Measurements from ENCODE around the gene CENPX.

The CENPX gene

DNA sequence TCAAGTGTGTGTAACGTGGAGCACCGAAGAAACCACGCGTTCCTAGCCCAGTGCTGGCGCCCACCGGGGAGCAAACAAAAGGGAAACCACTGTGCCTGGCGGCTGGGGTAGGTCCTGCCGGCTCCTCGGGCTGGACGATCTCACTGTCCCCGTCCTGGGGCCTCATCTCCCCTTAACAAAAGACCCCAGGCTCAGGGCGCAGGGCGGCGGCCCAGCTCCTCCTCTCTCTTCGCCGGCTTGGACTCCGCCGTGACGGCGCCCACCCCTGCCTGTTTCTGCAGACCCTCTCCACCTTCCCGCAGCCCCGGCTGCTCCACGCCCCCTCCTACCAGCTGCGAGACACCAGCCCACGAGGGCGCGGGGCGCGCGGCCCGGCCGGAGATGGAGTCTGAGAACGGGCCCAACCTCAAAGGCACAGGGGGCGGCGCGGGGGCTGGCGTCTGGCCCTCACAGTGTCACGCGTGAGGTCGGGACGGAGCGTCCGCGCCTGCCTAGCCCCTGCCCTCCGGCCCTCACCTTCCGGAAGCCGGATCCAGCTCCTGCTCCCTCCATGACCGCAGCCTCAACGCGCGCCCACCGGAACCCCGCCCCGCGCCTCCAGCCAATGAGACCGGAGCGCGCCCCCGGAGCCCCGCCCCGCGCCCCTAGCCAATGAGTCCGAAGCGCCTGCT lies at the start of gene CENPX:
Gene CENPX (minus strand): TSS at position 569 of the 671 bp plus-strand sequence. CDS start 17 bp downstream, at position 552.
- no peak for DNase-seq (ENCODE audit: extremely low read depth in 1 of 2, low read depth in 1 of 2)

DNA sequence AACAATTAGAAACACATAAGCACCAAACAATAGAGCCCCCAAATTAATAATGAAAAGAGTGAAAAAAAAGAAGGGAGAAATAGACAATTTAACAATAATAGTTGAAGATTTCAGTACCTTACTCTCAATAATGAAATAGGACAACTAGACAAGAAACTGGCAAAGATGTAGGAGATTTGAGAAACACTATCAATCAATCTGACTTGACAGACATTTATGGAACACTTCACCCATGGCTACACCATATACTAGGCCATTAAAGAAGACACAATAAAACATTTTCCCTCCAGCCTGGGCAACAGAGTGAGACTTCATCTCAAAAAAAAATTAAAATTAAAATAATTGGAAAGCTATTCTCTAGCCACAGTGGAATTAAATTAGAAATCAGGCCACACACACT lies 47.9 kb upstream of the CENPX start:
- no peak for DNase-seq (ENCODE audit: extremely low read depth in 1 of 2, low read depth in 1 of 2)

DNA sequence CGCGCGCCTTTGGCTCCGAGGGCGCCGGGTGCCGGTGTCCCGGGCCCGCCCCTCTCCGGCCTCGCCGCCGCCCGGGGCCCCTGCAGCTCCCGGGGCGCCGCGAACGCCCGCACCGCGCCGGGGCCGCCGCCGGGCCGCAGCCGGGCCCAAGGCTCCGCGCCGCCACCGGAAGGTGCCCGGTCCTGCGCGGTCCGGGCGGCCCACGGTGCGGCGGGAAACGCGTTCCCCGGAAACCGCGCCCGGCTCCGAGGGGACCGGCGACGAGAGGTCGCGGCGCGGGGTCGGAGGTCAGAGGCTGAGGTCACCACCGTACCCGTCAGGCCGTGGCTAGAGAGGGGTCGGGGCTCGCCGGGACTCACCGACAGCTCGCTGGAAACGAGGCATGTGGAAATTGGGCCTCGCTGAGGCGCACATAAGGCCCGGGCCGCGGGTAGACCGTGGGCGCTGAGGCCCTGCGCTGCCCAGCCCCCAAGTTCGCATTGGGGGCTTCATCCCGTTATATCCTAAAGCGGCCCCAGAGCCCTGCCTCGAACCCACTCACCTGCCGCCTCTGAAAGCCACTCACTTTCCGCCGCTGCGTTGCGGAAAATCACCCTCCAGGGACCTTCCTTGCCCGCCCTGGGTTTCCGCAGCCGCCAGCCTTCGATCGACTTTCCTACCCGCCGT lies 43.1 kb upstream of the CENPX start, which contains the start of gene DUS1L:
Gene DUS1L (minus strand): TSS at position 167 of the 666 bp plus-strand sequence. CDS start 745 bp downstream, outside the sequence.
- peak in 1 of 2 donors; percentile 64 for DNase-seq (ENCODE audit: extremely low read depth in 1 of 2, low read depth in 1 of 2)

DNA sequence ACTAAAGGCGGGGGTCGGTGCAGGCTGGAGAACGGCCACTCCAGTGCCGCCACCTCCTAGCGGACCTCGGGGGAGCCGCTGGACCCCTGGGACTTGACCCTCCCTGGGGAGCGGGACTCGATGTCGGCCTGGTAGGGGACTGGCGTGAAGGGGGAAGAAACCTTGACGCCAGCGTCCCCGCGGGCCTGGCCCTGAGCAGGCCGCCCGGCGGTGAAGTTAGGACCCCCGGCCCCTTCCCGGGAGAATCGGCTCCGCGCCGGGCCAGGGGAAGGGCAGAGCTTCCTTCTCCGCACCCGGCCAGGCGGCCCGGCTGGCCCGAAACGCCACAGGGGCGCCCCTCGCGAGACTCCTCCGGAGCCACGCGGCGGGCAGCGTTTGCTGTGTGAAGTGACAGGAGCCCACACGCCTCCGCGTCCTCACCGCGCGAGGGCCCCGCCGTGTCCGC lies 42.5 kb upstream of the CENPX start:
- DNase-seq (ENCODE audit: extremely low read depth in 1 of 2, low read depth in 1 of 2) = no peak

DNA sequence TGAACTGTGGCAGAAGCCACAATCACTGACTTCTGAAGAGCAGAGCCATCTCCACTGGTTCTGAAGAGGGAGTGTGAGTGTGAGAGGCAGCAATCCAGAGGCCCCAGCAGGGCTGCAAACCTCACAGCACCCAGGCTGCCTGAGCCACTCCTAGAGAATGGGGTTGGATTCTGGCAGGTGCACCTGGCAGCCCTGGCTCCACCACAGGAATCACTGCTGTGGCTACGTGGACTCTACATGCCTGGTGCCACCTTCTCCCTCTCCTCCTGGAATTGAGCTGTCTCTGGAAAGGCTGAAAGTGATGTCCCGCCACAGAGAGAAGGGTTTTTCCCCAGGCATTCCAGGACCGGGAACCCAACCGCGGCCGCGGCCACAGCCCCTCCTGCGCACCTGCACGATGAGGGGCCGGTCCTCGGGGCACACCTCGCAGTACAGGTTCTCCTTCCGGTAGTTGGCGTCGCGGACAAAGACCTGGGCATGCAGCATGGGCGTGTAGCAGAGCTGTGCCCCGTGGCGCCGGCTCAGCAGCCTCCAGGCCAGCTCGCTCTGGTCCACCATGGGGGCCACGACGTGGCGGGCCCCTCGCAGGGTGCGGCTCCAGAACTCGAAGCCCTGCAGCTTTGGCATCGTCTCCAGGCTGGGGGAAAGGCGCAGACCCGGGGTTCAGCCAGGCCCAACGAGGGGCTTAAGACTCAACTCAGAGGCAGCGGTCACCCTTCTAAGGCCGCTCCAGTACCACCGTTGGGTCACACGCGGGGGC lies 41.9 kb upstream of the CENPX start:
- DNase-seq (ENCODE audit: extremely low read depth in 1 of 2, low read depth in 1 of 2) = no peak

DNA sequence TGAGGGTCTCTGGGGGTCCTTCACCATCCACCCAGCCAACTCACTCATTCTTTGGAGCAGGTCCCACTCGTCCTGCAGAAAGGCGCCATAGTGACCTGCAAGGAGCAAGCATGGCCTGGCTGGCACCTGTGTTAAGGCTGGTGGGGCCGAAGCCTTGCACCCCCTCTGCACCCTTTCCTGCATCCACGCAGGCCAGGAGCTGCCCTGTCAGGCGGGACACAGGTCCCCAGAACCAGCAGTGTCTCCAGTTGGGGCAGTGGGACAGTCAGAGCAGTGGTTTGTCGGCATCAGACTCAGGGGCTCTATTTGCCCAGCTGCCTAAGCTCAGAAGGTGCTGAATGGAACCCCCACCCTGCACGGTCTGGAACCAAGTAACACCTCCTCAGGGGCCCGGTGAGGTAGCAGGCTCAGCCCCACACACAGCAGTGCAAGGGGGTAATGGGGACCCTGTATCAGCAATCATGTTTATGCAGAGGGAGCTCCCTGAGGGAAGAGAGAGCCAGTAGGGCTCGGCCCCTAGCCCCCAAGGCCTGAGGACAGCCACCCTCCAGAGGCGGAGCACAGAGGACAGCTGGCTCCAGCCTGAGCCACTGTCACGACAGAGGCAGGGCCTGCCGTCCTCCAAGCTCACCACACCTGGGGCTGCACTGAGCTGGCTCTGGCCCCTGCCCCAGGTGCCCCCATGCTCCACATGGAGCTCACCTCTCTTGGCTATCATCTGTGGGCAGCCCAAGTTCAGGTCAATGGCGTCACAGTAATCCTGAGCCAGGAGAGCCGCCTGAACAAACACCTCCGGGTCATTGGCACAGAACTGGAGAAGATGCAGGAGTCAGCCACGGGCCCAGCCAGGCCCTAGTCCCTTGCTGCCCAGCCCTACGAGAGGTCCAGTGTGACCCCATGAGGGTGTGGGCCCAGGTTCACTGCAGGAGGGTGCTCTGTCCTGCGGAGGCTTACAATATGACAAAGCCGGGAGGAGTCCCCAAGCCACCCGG lies 41.0 kb upstream of the CENPX start:
- no peak for DNase-seq (ENCODE audit: extremely low read depth in 1 of 2, low read depth in 1 of 2)

DNA sequence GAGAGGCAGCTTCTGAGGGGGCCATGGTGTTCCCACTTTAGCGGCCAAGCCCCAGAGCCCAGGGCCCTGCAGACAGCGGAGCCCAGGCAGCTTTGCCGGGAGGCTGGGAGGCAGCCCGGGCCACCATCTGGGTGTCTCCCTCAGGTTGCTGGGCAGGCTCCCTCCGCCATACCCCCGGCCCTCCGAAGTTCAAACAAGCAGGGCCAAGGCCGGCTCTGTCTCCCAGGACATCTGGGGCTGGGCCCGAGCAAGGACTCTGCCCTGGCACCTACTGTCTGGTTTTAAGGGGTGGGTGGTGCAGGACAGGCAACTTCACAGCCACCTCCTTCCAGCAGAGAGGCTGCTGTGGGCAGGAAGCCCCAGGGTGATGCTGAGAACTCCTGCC lies 40.3 kb upstream of the CENPX start:
- no peak for DNase-seq (ENCODE audit: extremely low read depth in 1 of 2, low read depth in 1 of 2)

DNA sequence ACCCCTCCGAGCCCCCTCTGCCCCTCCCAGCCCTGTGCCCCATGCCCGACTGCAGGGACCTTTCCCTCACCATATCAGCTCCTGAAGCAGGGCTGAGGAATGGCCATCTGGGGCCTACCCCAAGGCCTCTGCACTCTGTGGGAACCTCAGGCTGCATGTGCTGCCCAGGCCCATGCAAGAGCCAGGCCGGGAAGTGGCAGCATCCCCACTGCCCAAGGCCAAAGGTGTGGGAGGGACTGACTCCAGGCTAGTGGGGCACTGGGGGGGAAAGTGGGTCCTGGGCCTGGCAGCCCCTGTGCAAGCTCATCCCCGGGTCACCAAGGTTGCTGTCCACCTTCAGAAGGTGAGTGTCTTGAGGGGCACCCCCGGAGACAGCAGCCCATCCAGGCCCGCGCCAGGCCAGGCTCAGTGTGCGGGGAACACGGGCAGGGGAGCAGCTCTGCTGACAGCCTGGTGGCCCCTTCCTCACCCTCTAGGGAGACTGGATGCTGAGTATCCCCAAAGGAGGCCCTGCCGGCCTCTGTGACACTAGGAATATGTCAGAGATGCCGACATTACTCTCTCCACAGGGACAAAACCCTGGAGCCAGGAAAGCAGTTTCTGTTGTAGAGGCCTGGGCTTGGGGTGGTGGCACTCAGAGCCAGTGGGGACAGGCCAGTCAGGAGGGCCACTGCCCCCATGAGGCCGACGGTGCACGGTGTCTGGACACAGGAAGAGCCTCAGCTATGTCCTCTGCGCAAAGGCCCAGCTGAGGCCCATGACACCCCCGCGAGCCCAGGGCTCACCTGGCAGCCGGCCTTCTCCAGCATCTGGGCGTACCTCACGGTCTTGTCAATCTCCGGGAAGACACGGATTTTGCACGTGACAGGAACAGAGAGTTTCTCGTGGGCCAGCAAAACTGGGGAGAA lies 39.7 kb upstream of the CENPX start:
- no peak for DNase-seq (ENCODE audit: extremely low read depth in 1 of 2, low read depth in 1 of 2)

DNA sequence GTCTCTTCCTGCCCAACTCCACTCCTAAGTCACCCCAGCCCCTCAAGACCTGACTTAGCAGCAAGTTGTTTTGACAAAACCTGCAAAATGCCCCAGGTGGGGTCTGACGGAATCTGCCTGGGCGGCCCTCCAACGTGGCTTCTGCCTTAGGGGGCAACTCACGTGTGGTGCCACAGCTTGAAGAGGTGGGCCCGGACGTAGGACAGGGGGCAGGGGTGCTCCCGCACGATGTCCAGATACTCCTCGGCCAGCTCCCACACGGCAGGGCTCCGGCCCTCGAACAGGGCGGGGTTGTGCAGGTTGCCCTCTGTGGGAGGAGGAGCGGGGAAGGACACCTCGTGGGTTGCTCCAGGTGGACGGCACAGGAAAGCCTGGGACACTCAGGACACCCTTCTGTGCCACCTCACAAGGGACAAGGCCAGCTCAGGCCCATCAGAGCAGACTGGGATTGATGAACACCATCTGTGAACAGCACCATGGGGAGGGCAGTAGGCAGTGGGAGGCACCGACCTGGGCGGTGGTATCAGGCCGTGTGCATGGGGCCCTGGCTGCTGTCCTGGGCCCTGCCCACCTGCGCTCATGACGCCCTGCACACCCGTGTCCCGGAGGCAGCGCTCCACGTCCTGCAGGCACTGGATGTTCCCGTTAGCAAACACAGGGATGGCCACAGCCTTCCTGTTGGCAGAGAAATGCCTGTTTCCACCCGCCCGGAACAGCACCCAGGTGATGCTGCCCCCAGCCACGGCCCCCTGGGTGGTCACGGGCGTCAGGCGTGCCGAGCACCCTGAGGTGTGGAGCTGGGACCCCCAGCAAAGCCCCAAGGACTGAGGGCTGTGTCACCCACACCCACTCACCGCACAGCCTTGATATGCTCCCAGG lies 38.6 kb upstream of the CENPX start:
- DNase-seq (ENCODE audit: extremely low read depth in 1 of 2, low read depth in 1 of 2) = no peak

DNA sequence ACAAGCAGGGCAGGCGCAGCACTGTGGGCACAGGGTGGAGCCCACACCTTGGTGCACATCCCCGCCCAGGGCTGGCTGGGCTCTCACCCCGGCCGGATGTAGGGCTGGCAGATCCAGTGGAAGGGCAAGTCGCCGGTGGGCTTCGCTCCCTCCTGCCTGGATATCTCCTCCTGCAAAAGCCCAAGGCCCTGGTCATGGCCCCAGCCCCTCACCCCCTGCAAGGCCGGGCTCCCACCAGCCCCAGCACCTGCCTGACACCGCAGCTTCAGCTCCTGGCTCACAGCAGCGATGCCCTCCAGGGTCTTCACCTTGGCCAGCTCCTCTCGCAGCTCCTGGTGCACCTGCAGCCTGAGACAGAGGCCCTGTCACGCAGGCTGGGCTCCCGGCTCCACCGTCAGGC lies 37.9 kb upstream of the CENPX start:
- DNase-seq (ENCODE audit: extremely low read depth in 1 of 2, low read depth in 1 of 2) = no peak

DNA sequence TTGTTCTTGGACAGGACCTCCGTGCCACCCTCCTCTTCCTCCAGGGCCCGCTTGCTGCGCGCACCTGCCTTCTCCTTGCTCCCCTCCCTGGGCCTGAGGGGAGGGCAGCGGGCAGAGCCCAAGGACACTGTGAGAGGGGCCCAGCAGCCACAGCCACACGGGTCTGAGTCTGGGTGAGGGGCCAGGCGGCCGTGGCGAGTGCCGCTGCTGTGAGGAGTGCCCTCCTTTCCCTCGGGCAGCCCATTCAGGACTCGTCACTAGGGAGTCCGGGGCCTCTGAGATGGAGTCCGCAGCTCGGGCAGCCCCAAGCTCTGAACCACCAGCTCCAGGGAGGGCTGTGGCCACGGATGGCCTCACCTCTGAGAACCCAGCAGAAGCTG lies 37.3 kb upstream of the CENPX start:
- no peak for DNase-seq (ENCODE audit: extremely low read depth in 1 of 2, low read depth in 1 of 2)

DNA sequence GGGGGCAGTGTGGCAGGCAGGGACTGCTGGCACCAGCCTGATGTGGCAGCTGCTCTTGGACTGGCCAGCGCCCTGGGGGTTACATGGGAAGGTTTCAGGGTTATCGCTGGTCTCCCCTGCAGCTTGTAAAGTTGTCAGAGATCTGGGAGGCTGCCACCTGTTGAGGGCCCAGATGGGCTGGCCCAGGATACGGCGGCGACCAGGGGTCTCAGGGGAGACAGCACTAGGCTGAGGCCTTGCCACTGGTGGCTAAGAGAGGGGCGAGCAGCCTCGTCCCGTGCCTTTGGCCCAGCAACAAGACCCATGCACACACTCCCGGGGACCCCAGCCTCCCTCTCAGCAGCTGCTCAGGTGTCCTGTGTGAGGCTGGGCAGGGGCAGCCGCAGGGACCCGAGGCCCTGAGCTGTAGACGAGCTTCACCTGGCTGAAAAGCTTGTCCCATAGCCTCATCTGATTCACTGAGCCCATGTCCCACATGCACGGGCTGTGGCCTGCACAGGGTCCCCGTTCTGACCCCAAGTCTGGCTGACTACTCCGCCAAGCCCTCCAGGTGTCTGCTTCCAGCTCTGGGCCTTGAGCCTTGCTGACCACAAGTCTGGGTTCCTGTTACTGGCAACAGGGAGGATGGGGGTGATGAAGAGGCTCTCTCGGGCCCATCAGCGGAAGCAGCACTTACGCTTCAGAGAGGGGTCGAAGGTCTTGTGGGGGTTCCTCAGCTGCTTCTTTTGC lies 36.8 kb upstream of the CENPX start:
- DNase-seq (ENCODE audit: extremely low read depth in 1 of 2, low read depth in 1 of 2) = no peak

DNA sequence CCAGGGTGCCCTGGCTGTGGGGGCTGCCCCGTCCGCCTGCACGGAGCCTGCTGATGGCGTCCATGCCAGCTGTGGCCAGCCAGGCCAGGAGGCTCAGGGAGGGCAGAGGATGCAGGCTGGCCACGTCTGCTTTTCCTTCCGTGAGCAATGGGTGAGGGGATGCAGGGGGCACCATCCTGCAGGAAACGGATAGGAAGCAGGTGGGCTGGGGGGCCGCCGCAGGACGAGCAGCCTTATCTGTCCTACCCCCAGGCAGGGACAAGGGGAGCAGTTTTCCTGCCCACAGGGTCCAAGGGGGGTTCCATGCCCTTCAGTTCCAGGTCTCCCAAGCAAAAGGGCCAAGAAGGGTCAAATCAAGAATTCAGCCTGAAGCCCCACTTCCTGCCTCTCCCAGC lies 36.2 kb upstream of the CENPX start:
- no peak for DNase-seq (ENCODE audit: extremely low read depth in 1 of 2, low read depth in 1 of 2)

DNA sequence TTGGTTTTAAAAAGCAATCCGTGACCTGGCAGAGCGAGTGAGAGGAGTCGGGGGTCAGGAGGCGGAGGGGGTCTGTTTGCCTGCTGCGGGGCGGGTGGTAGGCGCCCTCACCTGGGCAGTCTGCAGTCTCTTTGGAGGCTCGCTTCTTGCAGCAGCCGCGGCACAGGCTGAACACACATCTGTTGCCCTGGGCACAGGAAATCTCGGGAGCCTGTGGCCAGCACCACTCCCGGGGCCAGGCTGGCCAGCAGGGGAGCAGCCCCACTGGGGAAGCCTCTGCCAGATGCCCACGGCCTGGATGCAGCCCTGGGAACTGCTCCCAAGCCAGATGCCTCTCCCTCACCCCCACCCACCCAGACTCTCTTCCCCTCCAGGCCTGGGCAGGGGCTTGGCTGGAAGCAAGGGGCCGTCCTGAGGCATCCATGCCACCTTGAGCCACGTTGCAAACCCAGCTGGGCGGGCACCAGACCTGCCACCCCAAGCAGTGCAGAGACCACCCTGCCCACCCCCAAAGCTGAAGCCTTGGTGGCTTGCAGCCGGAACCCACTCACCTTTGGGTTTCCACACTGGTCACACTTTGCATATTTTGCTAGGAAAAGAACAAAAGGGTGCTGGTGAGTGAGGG lies 35.7 kb upstream of the CENPX start:
- no peak for DNase-seq (ENCODE audit: extremely low read depth in 1 of 2, low read depth in 1 of 2)

DNA sequence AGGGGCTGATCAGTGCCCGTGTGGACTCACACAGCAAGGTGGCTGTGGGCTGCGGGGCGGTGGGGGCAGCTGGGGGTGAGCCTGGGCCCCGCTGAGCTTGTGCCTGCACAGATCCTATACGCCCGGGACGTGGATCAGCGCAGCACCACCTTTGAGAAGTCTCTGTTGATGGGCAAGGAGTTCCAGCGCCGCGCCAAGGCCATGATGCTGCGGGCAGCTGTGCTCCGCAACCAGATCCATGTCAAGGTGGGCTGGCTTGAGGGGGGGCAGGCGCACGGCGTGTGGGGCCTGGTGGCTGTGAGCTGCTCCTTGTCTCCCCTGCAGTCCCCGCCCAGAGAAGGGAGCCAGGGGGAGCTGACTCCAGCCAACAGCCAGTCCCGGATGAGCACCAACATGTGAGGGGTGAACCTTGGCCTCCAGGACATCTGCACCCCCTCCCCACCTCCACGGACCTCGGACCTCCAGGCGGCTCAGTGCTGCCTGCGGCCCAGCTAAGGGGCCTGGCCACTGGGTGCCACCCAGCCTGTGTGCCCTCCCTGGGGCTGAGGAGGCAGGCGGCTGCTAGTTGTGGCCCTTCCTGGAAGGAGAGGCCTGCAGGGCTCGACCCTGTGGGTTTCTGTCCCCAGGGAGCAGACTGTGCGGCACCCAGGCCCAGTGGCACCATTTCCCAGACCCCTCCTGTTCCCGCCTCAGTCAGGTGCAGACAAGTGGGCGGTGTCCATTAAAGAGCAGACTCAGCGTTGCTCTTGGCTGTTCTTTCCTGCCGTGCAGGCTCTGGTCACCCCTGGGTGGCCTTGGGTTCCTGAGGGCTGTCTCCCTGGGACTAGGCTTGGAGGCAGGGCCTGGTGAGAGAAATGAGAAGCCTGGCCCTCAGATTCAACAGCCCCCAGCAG lies 34.3 kb upstream of the CENPX start:
- DNase-seq (ENCODE audit: extremely low read depth in 1 of 2, low read depth in 1 of 2) = no peak

DNA sequence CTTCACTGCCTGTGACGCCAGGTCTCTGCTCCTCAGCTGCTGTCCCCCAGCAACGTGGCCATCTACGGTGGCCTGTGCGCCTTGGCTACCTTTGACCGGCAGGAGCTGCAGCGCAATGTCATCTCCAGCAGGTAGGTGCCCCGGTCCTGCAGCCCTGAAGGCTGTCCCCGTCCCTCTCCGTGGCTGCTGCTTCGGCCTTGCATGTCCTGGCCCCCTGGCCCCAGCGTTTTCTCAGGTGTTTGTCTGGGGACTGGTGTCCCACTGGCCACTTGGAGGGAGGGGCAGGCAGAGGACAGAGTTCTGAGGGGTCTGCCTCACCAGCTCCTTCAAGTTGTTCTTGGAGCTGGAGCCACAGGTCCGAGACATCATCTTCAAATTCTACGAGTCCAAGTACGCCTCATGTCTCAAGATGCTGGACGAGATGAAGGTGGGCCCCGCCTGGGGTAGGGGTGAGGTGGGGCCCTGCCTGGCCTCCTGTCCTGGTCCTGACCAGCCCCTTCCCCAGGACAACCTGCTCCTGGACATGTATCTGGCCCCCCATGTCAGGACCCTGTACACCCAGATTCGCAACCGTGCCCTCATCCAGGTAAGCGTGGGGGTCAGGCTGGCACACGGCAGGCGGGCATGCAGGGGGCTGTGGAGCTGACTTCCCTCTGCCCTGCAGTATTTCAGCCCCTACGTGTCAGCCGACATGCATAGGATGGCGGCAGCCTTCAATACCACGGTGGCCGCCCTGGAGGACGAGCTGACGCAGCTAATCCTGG lies 33.5 kb upstream of the CENPX start:
- no peak for DNase-seq (ENCODE audit: extremely low read depth in 1 of 2, low read depth in 1 of 2)
